GM12878 (cell line): ENCODE results near the gene TCEANC. TPM values are rescaled to one million over a fixed set of nuclear protein-coding genes. Genes with fewer than 3 reads are reported as not detected.
A peak's percentile ranks its signal among the peaks of the same experiment; 100 is the strongest.

Source experiments
- BCL11A ChIP-seq: IDR thresholded peaks from 2 replicates; pipeline ENCODE4 v1.6.1; 2011; ENCODE audit warnings: low read depth, low read length
- CBFB ChIP-seq: IDR thresholded peaks from 2 replicates; pipeline ENCODE4 v1.6.1; 2016; ENCODE audit warnings: antibody characterized with exemption, low read depth
- CHD1 ChIP-seq: IDR thresholded peaks from 2 replicates; pipeline ENCODE4 v1.6.1; 2012; ENCODE audit warnings: low read depth, low read length, improper control_type of control experiment
- CREB1 ChIP-seq: IDR thresholded peaks from 2 replicates; pipeline ENCODE4 v1.6.1; 2012; ENCODE audit warnings: low read depth, mild to moderate bottlenecking, inconsistent platforms
- EP300 ChIP-seq, 2 experiments: fragments of 150-350 bp in 1 of 2; IDR thresholded peaks; 2 replicates each; pipeline ENCODE4 v1.6.1; 2011 to 2012; ENCODE audit warnings: low read depth in 2 of 2, low read length in 2 of 2, borderline replicate concordance in 1 of 2, improper control_type of control experiment in 1 of 2, inconsistent platforms in 1 of 2; ENCODE audit not compliant: control insufficient read depth in 1 of 2
- JUNB ChIP-seq: IDR thresholded peaks from 2 replicates; pipeline ENCODE4 v1.6.1; 2016; ENCODE audit warnings: antibody characterized with exemption, mild to moderate bottlenecking
- NBN ChIP-seq: fragments of 450-650 bp; IDR thresholded peaks from 2 replicates; pipeline ENCODE4 v1.6.1; 2016
- NR2C1 ChIP-seq: fragments of 450-650 bp; IDR thresholded peaks from 2 replicates; pipeline ENCODE4 v1.6.1; 2017; ENCODE audit warnings: antibody characterized with exemption, mild to moderate bottlenecking, moderate library complexity
- RUNX3 ChIP-seq: IDR thresholded peaks from 2 replicates; pipeline ENCODE4 v1.6.1; 2012; ENCODE audit warnings: low read length, inconsistent platforms
- SMAD5 ChIP-seq: IDR thresholded peaks from 2 replicates; pipeline ENCODE4 v1.6.1; 2016; ENCODE audit warnings: antibody characterized with exemption, low read depth
- TCF12 ChIP-seq: IDR thresholded peaks from 2 replicates; pipeline ENCODE4 v1.6.1; 2011; ENCODE audit warnings: low read depth, mild to moderate bottlenecking, low read length
- polyA plus RNA-seq, 11 experiments: library from polyadenylated mRNA; depleted of rRNA in 4 of 11; unstranded in 6 of 11; stranded (reverse) in 5 of 11; fragments of >200 nt; fragmentation: Nextera tagmentation in 4 of 11; fragmentation: Illumina TruSeq in 1 of 11; extraction: Ambion mirVana in 4 of 11; extraction: Trizol in 1 of 11; gene quantifications; 1 replicate in 1 of 11; 2 replicates in 10 of 11; pipeline versions ENCODE4 v1.2.1 to v1.2.3, GENCODE V29; 2011 to 2016; ENCODE audit warnings: inconsistent platforms in 2 of 11, missing spikeins in 2 of 11, low read depth in 1 of 11
- total RNA-seq, 4 experiments: library from RNA; depleted of rRNA in 3 of 4; stranded (reverse); fragments of >200 nt in 3 of 4; fragmentation: Illumina TruSeq in 1 of 4; extraction: Trizol in 1 of 4; gene quantifications; 2 replicates each; pipeline versions ENCODE4 v1.2.1 to v1.2.3, GENCODE V29; 2013 to 2021
- TF ChIP-seq, protein P1 (sequence below): IDR thresholded peaks from 2 replicates; pipeline ENCODE4 v1.6.1; 2012; ENCODE audit warnings: improper control_type of control experiment, low read depth, low read length; ENCODE audit not compliant: insufficient replicate concordance
- TF ChIP-seq, protein P2 (sequence below): IDR thresholded peaks from 2 replicates; pipeline ENCODE4 v1.6.1; 2012; ENCODE audit warnings: low read length, inconsistent platforms
- TF ChIP-seq, protein P3 (sequence below): IDR thresholded peaks from 2 replicates; pipeline ENCODE4 v1.6.1; 2011; ENCODE audit warnings: borderline replicate concordance, low read depth, mild to moderate bottlenecking, moderate library complexity, low read length; ENCODE audit not compliant: insufficient read depth, poor library complexity, severe bottlenecking
- TF ChIP-seq, protein P4 (sequence below): IDR thresholded peaks from 2 replicates; pipeline ENCODE4 v1.6.1; 2012; ENCODE audit warnings: low read depth, low read length, improper control_type of control experiment
- TF ChIP-seq, protein P5 (sequence below): fragments of 450-650 bp; IDR thresholded peaks from 2 replicates; pipeline ENCODE4 v1.6.1; 2016; ENCODE audit warnings: mild to moderate bottlenecking
- TF ChIP-seq, protein P6 (sequence below): fragments of 450-650 bp; formaldehyde crosslinking; IDR thresholded peaks from 2 replicates; pipeline ENCODE4 v1.5.0; 2022; ENCODE audit warnings: mild to moderate bottlenecking, missing genetic modification characterization

TCEANC gene
- total and polyA plus RNA-seq, 10 of the 15 experiments (the other 5 are each of a cell fraction or from before 2014, with no cell fraction given) = 1.1 to 4.9 (median 2.9) TPM

DNA sequence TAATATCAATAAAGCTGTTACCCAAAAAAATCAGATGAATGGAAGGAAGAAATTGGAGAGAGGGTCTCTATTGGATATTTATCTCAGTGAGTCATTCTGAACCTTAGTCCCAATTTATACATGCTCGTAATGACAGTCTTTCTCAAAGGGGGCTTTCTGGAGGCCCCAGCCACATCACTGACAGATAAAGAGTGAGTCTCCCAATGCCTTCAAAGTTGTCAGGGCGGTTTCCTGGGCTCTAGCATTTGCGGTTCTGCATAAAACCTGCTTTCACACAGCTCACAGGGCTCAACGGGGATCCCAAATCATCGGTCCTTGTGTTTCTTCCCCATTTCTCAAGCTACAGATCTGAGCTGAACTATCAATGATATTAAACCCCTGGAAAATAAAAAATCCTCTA lies 17.3 kb downstream of the TCEANC start (continued):
- TF ChIP-seq, protein P1, sequence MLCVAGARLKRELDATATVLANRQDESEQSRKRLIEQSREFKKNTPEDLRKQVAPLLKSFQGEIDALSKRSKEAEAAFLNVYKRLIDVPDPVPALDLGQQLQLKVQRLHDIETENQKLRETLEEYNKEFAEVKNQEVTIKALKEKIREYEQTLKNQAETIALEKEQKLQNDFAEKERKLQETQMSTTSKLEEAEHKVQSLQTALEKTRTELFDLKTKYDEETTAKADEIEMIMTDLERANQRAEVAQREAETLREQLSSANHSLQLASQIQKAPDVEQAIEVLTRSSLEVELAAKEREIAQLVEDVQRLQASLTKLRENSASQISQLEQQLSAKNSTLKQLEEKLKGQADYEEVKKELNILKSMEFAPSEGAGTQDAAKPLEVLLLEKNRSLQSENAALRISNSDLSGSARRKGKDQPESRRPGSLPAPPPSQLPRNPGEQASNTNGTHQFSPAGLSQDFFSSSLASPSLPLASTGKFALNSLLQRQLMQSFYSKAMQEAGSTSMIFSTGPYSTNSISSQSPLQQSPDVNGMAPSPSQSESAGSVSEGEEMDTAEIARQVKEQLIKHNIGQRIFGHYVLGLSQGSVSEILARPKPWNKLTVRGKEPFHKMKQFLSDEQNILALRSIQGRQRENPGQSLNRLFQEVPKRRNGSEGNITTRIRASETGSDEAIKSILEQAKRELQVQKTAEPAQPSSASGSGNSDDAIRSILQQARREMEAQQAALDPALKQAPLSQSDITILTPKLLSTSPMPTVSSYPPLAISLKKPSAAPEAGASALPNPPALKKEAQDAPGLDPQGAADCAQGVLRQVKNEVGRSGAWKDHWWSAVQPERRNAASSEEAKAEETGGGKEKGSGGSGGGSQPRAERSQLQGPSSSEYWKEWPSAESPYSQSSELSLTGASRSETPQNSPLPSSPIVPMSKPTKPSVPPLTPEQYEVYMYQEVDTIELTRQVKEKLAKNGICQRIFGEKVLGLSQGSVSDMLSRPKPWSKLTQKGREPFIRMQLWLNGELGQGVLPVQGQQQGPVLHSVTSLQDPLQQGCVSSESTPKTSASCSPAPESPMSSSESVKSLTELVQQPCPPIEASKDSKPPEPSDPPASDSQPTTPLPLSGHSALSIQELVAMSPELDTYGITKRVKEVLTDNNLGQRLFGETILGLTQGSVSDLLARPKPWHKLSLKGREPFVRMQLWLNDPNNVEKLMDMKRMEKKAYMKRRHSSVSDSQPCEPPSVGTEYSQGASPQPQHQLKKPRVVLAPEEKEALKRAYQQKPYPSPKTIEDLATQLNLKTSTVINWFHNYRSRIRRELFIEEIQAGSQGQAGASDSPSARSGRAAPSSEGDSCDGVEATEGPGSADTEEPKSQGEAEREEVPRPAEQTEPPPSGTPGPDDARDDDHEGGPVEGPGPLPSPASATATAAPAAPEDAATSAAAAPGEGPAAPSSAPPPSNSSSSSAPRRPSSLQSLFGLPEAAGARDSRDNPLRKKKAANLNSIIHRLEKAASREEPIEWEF = no peak
- TF ChIP-seq NR2C1 (no peak), CBFB (peak; percentile 51; the same call in 1 of the 2 replicates), SMAD5 (no peak), RUNX3 (peak; percentile 89), CREB1 (no peak), JUNB (peak; percentile 77), CHD1 (no peak), TCF12 (0 out of 2 replicates have a peak, but pooled peaks have one; percentile 26), EP300 (IDR thresholded peaks at IDR 0.05; ENCODE audit: borderline replicate concordance in 1 of 2, control insufficient read depth in 1 of 2, low read depth in 2 of 2, low read length in 2 of 2) (0 out of 4 replicates have a peak, but pooled peaks of 1 of the 2 experiments have one; percentile 42), NBN (no peak), BCL11A (peak; percentile 68)
- TF ChIP-seq, protein P2, sequence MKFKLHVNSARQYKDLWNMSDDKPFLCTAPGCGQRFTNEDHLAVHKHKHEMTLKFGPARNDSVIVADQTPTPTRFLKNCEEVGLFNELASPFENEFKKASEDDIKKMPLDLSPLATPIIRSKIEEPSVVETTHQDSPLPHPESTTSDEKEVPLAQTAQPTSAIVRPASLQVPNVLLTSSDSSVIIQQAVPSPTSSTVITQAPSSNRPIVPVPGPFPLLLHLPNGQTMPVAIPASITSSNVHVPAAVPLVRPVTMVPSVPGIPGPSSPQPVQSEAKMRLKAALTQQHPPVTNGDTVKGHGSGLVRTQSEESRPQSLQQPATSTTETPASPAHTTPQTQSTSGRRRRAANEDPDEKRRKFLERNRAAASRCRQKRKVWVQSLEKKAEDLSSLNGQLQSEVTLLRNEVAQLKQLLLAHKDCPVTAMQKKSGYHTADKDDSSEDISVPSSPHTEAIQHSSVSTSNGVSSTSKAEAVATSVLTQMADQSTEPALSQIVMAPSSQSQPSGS = peak; percentile 46; the same call in 1 of the 2 replicates
- TF ChIP-seq, protein P3, sequence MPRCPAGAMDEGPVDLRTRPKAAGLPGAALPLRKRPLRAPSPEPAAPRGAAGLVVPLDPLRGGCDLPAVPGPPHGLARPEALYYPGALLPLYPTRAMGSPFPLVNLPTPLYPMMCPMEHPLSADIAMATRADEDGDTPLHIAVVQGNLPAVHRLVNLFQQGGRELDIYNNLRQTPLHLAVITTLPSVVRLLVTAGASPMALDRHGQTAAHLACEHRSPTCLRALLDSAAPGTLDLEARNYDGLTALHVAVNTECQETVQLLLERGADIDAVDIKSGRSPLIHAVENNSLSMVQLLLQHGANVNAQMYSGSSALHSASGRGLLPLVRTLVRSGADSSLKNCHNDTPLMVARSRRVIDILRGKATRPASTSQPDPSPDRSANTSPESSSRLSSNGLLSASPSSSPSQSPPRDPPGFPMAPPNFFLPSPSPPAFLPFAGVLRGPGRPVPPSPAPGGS = peak; percentile 65
- TF ChIP-seq, protein P4, sequence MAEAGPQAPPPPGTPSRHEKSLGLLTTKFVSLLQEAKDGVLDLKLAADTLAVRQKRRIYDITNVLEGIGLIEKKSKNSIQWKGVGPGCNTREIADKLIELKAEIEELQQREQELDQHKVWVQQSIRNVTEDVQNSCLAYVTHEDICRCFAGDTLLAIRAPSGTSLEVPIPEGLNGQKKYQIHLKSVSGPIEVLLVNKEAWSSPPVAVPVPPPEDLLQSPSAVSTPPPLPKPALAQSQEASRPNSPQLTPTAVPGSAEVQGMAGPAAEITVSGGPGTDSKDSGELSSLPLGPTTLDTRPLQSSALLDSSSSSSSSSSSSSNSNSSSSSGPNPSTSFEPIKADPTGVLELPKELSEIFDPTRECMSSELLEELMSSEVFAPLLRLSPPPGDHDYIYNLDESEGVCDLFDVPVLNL = no peak
- TF ChIP-seq, protein P5, sequence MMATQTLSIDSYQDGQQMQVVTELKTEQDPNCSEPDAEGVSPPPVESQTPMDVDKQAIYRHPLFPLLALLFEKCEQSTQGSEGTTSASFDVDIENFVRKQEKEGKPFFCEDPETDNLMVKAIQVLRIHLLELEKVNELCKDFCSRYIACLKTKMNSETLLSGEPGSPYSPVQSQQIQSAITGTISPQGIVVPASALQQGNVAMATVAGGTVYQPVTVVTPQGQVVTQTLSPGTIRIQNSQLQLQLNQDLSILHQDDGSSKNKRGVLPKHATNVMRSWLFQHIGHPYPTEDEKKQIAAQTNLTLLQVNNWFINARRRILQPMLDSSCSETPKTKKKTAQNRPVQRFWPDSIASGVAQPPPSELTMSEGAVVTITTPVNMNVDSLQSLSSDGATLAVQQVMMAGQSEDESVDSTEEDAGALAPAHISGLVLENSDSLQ = 0 out of 2 replicates have a peak, but pooled peaks have one; percentile 29
- TF ChIP-seq, protein P6, sequence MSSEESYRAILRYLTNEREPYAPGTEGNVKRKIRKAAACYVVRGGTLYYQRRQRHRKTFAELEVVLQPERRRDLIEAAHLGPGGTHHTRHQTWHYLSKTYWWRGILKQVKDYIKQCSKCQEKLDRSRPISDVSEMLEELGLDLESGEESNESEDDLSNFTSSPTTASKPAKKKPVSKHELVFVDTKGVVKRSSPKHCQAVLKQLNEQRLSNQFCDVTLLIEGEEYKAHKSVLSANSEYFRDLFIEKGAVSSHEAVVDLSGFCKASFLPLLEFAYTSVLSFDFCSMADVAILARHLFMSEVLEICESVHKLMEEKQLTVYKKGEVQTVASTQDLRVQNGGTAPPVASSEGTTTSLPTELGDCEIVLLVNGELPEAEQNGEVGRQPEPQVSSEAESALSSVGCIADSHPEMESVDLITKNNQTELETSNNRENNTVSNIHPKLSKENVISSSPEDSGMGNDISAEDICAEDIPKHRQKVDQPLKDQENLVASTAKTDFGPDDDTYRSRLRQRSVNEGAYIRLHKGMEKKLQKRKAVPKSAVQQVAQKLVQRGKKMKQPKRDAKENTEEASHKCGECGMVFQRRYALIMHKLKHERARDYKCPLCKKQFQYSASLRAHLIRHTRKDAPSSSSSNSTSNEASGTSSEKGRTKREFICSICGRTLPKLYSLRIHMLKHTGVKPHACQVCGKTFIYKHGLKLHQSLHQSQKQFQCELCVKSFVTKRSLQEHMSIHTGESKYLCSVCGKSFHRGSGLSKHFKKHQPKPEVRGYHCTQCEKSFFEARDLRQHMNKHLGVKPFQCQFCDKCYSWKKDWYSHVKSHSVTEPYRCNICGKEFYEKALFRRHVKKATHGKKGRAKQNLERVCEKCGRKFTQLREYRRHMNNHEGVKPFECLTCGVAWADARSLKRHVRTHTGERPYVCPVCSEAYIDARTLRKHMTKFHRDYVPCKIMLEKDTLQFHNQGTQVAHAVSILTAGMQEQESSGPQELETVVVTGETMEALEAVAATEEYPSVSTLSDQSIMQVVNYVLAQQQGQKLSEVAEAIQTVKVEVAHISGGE (CRISPR knock-in tag) = no peak
